Measurements from ENCODE around the gene PTPRB. TPM values are rescaled to one million over a fixed set of nuclear protein-coding genes. Genes with fewer than 3 reads are reported as not detected.
A peak's percentile ranks its signal among the peaks of the same experiment; 100 is the strongest.

Gene PTPRB
- total and polyA plus RNA-seq, 2 donors (not counting 1 experiment from before 2014, with no cell fraction given) = 0.66 to 1.6 TPM

DNA sequence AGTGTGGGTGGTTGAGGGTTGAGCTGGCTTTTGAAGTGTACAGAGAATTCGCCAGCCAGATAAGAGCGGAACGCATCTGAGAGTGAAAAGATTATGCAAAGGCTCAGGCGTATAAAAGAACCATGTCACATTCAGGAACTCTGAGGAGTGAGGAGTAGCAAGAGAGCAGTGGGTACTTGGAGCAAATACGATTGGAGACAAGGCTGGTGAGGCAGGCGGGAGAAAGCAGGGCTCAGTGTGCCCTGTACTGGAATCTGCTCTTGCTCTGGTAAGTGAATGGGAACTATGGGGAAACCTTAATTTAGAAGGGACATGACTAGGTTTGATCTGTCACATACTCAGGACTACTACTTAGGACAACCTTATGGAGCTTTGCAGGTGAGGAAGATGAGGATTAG lies 87.0 kb downstream of the PTPRB start:
- H3K4me1 ChIP-seq (ENCODE audit: control insufficient read depth, extremely low read depth, insufficient read depth, low read length) = no peaks in the 10 kb centered on the region
- no peak overlapping the region for H3K4me3 ChIP-seq (replicated peaks in 1 of 4; ENCODE audit: control extremely low read depth in 1 of 4, insufficient read depth in 1 of 4, low read depth in 3 of 4, low read length in 4 of 4)
- no peaks in the 10 kb centered on the region for H4K20me1 ChIP-seq (ENCODE audit: control insufficient read depth, extremely low read depth, insufficient read depth, low read length)
- no peak overlapping the region for H3K4me2 ChIP-seq (ENCODE audit: extremely low read depth, insufficient read depth, low read length)
- no peak for TF ChIP-seq EZH2 (IDR thresholded peaks at IDR 0.05; ENCODE audit: low read length, missing control alignments)
- TF ChIP-seq, protein P1, sequence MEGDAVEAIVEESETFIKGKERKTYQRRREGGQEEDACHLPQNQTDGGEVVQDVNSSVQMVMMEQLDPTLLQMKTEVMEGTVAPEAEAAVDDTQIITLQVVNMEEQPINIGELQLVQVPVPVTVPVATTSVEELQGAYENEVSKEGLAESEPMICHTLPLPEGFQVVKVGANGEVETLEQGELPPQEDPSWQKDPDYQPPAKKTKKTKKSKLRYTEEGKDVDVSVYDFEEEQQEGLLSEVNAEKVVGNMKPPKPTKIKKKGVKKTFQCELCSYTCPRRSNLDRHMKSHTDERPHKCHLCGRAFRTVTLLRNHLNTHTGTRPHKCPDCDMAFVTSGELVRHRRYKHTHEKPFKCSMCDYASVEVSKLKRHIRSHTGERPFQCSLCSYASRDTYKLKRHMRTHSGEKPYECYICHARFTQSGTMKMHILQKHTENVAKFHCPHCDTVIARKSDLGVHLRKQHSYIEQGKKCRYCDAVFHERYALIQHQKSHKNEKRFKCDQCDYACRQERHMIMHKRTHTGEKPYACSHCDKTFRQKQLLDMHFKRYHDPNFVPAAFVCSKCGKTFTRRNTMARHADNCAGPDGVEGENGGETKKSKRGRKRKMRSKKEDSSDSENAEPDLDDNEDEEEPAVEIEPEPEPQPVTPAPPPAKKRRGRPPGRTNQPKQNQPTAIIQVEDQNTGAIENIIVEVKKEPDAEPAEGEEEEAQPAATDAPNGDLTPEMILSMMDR (conservative IDR thresholded peaks at IDR 0.05 in 1 of 2, IDR thresholded peaks at IDR 0.05 in 1 of 2; ENCODE audit: low read depth in 1 of 2, low read length in 2 of 2) = no peak
- H2AFZ ChIP-seq (ENCODE audit: low read length) = no peak overlapping the region
- no peak overlapping the region for H3K27ac ChIP-seq (ENCODE audit: insufficient read depth, low read length)
- no peak for DNase-seq (ENCODE audit: low read depth in 2 of 2)
- H3K79me2 ChIP-seq (ENCODE audit: control insufficient read depth, insufficient read depth, low read length) = no peaks in the 10 kb centered on the region
- H3K36me3 ChIP-seq (ENCODE audit: control insufficient read depth, insufficient read depth, low read length) = no peaks in the 10 kb centered on the region
- no peak overlapping the region for H3K9ac ChIP-seq (ENCODE audit: insufficient read depth, low read length)
- H3K27me3 ChIP-seq (ENCODE audit: control insufficient read depth, insufficient read depth, low read length) = peaks cover 2% of the 10 kb centered on the region
- no peaks in the 10 kb centered on the region for H3K9me3 ChIP-seq (ENCODE audit: control insufficient read depth, insufficient read depth, low read depth, low read length)

DNA sequence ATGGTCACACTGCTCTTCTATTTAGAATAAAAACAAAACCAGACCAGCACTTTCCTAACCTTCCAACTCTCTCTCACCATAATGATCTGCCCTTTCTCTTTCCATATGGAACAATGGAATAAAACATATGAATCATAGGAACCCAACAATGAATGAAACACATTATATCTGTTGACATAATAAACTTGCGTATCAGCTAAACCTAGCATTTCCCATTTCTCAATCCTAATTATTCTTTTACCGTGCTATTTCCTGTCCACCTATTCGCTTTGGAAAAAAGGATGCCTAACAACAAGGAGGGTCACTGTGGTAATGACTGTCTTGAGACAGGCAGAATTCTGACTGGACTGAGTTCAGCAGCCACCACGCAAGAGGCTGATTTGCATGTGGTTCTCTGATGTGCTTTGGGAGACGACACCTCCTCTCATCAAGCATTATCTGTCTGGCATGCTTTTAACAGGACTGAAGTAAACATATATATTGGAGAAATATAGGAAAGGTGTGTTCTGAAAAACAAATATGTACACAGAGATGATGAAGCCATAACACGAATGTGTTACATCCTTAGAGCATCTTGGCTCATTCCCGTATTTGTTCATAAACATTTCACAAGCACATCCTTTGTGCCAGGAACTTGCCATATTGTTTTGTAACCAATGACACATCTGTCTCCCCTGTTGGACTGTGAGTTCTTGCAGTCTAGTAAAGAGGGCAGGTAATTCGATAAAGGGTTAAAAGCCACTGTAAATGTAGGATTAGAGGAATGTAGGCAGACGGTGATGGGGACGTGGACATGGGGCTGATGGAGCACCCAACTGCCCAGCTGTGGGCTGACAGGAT lies 87.7 kb downstream of the PTPRB start:
- H3K36me3 ChIP-seq (ENCODE audit: control insufficient read depth, insufficient read depth, low read length) = no peaks in the 10 kb centered on the region
- no peak overlapping the region for H3K4me2 ChIP-seq (ENCODE audit: extremely low read depth, insufficient read depth, low read length)
- H3K27me3 ChIP-seq (ENCODE audit: control insufficient read depth, insufficient read depth, low read length) = peaks cover 2% of the 10 kb centered on the region
- no peaks in the 10 kb centered on the region for H4K20me1 ChIP-seq (ENCODE audit: control insufficient read depth, extremely low read depth, insufficient read depth, low read length)
- H3K4me1 ChIP-seq (ENCODE audit: control insufficient read depth, extremely low read depth, insufficient read depth, low read length) = no peaks in the 10 kb centered on the region
- H3K4me3 ChIP-seq (replicated peaks in 1 of 4; ENCODE audit: control extremely low read depth in 1 of 4, insufficient read depth in 1 of 4, low read depth in 3 of 4, low read length in 4 of 4) = no peak overlapping the region
- no peaks in the 10 kb centered on the region for H3K79me2 ChIP-seq (ENCODE audit: control insufficient read depth, insufficient read depth, low read length)
- H3K9me3 ChIP-seq (ENCODE audit: control insufficient read depth, insufficient read depth, low read depth, low read length) = no peaks in the 10 kb centered on the region
- H3K9ac ChIP-seq (ENCODE audit: insufficient read depth, low read length) = no peak overlapping the region
- H3K27ac ChIP-seq (ENCODE audit: insufficient read depth, low read length) = no peak overlapping the region
- H2AFZ ChIP-seq (ENCODE audit: low read length) = no peak overlapping the region
- DNase-seq (ENCODE audit: low read depth in 2 of 2) = peak in 1 of 2 donors; percentile 16
- TF ChIP-seq EZH2 (IDR thresholded peaks at IDR 0.05; ENCODE audit: low read length, missing control alignments) = no peak
- TF ChIP-seq, protein P1 (conservative IDR thresholded peaks at IDR 0.05 in 1 of 2, IDR thresholded peaks at IDR 0.05 in 1 of 2; ENCODE audit: low read depth in 1 of 2, low read length in 2 of 2) = no peak

DNA sequence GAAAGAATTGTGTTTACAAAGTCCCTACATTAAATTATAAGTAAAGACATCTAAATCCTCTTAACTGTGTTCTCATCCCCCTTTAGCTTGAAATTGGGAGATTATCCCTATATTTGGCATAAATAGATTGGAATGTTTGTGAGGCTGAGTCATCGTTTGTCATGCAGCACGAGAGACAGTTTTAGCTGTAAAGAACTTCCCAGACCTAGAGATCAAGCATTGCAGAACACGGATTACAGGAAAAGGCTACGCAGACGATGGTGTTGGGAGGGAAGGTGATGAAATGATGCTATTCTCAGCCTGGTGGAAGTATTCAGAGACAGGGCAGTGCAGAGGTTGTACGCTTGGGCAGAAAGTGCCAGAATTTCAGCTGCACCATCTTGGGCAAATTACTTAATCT lies 93.8 kb downstream of the PTPRB start:
- H3K4me2 ChIP-seq (ENCODE audit: extremely low read depth, insufficient read depth, low read length) = no peak overlapping the region
- no peak for TF ChIP-seq EZH2 (IDR thresholded peaks at IDR 0.05; ENCODE audit: low read length, missing control alignments)
- TF ChIP-seq, protein P1 (conservative IDR thresholded peaks at IDR 0.05 in 1 of 2, IDR thresholded peaks at IDR 0.05 in 1 of 2; ENCODE audit: low read depth in 1 of 2, low read length in 2 of 2) = no peak
- H3K4me1 ChIP-seq (ENCODE audit: control insufficient read depth, extremely low read depth, insufficient read depth, low read length) = no peaks in the 10 kb centered on the region
- H3K9me3 ChIP-seq (ENCODE audit: control insufficient read depth, insufficient read depth, low read depth, low read length) = no peaks in the 10 kb centered on the region
- peak; percentile 91 to 93 for DNase-seq (ENCODE audit: low read depth in 2 of 2)
- H3K27me3 ChIP-seq (ENCODE audit: control insufficient read depth, insufficient read depth, low read length) = no peaks in the 10 kb centered on the region
- no peak overlapping the region for H3K27ac ChIP-seq (ENCODE audit: insufficient read depth, low read length)
- no peak overlapping the region for H2AFZ ChIP-seq (ENCODE audit: low read length)
- H3K36me3 ChIP-seq (ENCODE audit: control insufficient read depth, insufficient read depth, low read length) = no peaks in the 10 kb centered on the region
- no peak overlapping the region for H3K4me3 ChIP-seq (replicated peaks in 1 of 4; ENCODE audit: control extremely low read depth in 1 of 4, insufficient read depth in 1 of 4, low read depth in 3 of 4, low read length in 4 of 4)
- H3K79me2 ChIP-seq (ENCODE audit: control insufficient read depth, insufficient read depth, low read length) = no peaks in the 10 kb centered on the region
- H4K20me1 ChIP-seq (ENCODE audit: control insufficient read depth, extremely low read depth, insufficient read depth, low read length) = no peaks in the 10 kb centered on the region
- no peak overlapping the region for H3K9ac ChIP-seq (ENCODE audit: insufficient read depth, low read length)
